ENCODE data around the gene MARS2.
"Not testable (repeated sequence)": the region's sequence is repeated elsewhere in the genome, so short reads cannot be mapped to it uniquely, and the experiment has no call there.

Gene MARS2

GRCh38 chr2:197705121-197705911, at the start of gene MARS2:
Gene MARS2 (plus strand): TSS chr2:197705369. CDS start chr2:197705406, 37 bp downstream.
- DNase-seq, result peak; percentile 94

DNA sequence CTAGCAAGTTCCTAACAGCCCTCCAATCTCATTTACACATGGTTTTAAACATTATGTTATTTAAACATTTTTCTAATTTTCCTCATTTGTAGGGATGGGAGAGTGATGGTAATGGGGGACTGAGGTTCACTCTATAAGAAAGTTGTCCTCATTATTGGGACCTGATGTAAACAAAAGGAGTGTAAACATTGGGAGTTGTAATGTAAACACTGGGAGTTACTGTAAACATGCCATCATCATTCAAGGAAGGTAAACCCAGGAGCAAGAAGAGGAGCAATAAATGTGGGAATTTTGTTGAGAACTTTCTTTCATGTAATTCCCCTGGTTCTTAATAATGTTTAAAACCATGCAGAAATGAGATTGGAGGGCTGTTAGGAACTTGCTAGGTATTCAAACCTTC, 47.6 kb upstream of the MARS2 start:
- no peak for DNase-seq

DNA sequence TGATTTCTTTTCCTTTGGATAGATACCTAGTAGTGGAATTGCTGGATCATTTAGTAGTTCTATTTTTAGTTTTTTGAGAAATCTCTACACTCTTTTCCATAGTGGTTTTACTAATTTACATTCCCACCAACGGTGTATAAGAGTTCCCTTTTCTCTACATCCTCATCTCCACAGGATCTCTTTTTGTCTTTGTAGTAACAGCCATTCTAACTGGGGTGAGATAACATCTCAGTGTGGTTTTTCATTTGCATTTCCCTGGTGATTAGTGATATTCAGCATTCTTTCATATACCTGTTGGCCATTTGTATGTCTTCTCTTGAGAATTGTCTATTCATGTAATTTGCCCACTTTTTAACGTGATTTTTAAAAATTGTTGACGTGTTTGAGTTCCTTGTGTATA, 43.5 kb upstream of the MARS2 start:
- no peak for DNase-seq

DNA sequence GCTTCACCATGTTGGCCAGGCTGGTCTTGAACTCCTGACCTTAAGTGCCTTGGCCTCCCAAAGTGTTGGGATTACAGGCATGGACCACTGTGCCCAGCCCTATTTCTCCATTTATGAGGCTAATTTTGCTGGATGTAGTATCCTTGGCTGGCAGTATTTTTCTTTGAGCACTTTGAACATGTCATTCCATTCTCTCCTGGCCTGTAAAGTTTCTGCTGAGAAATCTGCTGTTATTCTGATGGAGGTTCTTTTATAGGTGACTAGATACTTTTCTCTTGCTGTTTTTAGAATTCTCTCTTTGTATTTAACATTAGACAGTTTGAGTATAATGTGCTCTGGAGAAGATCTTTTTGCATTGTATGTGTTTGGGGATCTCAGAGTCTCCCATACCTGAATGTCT, 38.9 kb upstream of the MARS2 start:
- DNase-seq, result no peak

- no peak for DNase-seq
These were observed 36.9 kb upstream of the MARS2 start for GRCh38 chr2:197668296-197668695.

DNA sequence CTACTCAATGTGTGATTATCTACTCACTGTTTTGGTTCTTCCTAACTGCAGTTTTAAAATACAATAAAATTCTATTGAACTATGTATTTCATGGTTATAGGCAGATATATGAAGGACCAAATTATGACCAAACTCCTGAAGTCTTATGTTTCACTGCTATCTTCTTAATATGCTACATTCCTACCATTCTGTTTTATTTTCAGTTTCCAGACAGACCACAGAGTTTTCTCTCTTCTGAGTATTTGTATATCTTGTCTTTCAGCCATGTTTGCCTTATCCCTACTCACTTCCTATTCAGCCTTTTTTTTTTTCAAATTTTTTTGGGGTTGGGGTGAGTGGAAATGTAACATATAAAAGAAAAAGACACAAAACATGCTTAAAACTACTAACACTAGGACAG, 36.1 kb upstream of the MARS2 start:
- DNase-seq, result no peak

- DNase-seq, result no peak
These were observed 32.7 kb upstream of the MARS2 start for GRCh38 chr2:197672371-197672893.

- no peak for DNase-seq
These were observed 32.1 kb upstream of the MARS2 start for GRCh38 chr2:197673106-197673505.

GRCh38 chr2:197673606-197674005, 31.6 kb upstream of the MARS2 start:
- no peak for DNase-seq

- no peak for DNase-seq
These were observed 31.1 kb upstream of the MARS2 start for GRCh38 chr2:197674060-197674459.

GRCh38 chr2:197674591-197674990, 30.6 kb upstream of the MARS2 start:
- DNase-seq, result no peak

DNA sequence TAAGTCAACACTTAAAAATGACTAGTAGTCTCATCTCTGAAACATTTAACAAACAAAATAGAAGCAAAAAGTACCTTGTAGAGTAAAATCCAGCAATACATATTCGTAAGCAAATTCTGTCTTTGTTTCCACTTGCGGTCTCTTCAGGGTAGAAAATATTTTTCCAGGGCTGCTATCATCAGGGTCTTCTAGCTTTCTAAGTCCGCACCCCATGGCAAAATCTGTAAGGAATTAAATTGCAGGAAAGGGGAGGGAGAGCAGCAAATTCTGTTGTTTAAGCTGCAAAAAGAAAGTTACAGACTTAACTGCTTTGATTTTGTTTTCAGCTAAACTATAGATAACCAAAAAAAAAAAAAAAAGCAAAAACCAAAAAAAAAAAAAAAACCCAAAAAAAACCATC, 29.9 kb upstream of the MARS2 start, which contains the start of gene RFTN2:
RFTN2 (minus strand) TSS at position 342 of the 400 bp plus-strand sequence; CDS start at position 213, 129 bp downstream.
- DNase-seq, result no peak

DNA sequence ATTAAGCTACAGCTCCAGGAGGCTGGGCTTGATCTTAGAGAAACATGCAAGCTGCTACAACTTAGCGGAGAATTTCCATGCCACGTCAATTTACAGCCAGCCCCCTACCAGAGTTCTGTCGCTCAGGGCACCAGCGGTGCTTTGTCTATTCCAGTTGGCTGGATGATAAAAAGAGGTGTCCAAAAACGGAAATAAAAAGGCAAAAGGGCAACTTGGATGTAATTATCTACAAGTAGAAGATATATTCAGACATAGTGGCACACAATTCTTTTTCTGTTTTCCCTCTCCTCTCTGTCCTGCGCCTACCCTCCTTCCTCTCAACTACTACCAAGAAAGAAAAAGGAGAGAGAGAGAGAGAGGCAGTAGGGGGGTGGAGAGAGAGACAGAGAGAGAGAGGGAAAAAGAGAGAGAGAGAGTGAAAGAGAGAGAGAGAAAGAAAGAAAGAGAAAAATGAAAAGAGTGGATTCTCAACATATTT, 29.4 kb upstream of the MARS2 start:
- no peak for DNase-seq

DNA sequence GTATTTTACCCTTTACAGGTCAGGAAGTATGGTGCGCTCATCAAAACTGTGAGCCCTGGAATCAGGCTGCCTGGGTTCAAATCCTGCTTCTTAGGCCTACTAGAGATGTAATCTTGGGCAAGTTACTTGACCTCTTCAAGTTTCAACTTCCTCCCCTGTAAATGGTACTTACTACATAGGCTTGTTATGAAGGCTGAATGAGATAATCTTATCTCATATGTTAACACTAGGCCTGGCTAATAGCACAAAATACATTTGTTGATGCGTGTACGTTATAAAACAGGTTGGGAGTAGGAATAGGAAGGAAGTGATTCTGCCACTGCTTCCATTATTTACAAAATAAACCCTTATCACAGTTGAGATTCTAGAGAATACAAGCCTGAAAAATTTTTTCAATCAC, 28.1 kb upstream of the MARS2 start:
- DNase-seq, result no peak

DNA sequence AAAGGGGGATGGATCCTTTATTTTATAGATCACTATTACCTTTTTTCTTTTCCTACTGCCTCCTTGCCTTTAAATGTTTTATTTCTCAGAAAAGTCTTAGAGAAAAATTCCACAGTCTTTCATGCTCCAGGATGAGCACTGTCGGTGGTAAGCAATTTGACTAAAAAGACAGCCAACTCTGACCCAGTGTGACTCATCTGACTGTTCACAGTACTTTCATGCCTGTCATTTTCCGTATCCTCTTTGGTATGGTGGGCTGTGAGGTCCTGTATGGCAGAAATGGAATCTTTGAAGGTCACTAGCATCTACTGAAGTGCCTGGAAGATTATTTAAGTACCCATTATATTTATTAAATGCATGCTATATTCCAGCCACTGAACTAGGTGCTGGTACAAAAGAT, 27.7 kb upstream of the MARS2 start:
- no peak for DNase-seq

- not testable (repeated sequence) for DNase-seq
These were observed 10.0 kb upstream of the MARS2 start for GRCh38 chr2:197695206-197695605.

- DNase-seq, result not testable (repeated sequence)
These were observed 9.2 kb upstream of the MARS2 start for GRCh38 chr2:197695971-197696370.

DNA sequence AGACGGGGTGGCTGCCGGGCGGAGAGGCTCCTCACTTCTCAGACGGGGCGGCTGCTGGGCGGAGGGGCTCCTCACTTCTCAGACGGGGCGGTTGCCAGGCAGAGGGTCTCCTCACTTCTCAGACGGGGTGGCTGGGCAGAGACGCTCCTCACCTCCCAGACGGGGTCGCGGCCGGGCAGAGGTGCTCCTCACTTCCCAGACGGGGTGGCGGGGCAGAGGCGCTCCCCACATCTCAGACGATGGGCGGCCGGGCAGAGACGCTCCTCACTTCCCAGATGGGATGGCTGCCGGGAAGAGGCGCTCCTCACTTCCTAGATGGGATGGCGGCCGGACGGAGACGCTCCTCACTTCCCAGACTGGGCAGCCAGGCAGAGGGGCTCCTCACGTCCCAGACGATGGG, 8.6 kb upstream of the MARS2 start:
- DNase-seq, result not testable (repeated sequence)

DNA sequence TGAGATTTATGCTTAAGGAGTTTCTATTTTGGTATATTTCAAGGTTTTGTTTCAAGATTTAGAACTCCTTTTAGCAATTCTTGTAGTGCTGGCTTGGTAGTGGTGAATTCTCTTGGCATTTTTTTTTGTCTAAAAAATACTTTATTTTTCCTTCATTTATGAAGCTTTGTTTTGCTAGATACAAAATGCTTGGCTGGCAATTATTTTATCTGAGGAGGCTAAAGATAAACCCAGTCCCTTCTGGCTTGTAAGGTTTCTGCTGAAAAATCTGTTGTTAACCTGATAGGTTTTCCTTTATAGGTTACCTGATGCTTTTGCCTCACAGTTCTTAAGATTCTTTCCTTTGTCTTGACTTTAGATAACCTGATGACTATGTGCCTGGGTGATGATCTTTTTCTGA, 5.4 kb upstream of the MARS2 start:
- DNase-seq, result not testable (repeated sequence)

DNA sequence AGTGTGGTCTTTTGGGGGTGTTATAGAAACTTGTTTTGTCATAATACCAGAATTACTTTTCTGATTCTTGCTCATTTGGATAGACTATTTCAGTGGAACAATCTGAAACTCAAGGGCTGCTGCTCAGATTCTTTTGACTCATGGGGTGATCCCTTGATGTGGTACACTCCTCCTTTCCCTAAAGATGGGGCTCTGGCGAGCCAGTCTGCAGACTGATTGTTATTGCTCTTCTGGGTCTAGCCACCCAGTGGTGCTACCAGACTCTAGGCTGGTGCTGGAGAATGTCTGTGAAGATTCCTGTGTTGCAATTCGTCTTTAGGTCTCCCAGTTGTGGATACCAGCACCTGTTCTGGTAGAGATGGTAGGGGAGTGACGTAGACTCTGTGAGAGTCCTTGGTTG, 4.2 kb upstream of the MARS2 start:
- DNase-seq, result peak; percentile 31

- no peak for DNase-seq
These were observed 592 bp upstream of the MARS2 start for GRCh38 chr2:197704434-197705120.

DNA sequence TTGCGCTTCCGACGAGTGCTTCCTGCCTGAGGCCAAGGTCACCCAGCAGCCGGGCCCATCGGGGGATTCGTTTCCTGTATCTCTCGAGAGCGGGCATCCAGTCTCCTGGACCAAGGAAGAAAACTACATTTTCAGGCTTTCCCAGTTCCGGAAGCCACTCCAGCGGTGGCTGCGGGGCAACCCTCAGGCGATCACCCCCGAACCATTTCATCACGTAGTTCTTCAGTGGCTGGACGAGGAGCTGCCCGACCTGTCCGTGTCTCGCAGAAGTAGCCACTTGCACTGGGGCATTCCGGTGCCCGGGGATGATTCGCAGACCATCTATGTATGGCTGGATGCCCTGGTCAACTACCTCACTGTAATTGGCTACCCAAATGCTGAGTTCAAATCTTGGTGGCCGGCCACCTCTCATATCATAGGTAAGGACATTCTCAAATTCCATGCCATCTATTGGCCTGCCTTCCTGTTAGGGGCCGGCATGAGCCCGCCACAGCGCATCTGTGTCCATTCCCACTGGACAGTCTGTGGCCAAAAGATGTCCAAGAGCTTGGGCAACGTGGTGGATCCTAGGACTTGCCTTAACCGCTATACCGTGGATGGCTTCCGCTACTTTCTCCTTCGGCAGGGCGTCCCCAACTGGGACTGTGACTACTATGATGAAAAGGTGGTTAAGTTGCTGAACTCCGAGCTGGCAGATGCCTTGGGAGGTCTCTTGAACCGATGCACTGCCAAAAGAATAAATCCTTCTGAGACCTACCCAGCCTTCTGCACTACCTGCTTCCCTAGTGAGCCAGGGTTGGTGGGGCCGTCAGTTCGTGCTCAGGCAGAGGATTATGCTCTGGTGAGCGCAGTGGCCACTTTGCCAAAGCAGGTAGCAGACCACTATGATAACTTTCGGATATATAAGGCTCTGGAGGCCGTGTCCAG, 1.0 kb downstream of the MARS2 start:
- no peak for DNase-seq

GRCh38 chr2:197706839-197707207, 1.7 kb downstream of the MARS2 start:
- DNase-seq, result no peak
